Measurements from ENCODE around the gene APEH. TPM values are rescaled to one million over a fixed set of nuclear protein-coding genes. Genes with fewer than 3 reads are reported as not detected.
"Not testable (repeated sequence)": the region's sequence is repeated elsewhere in the genome, so short reads cannot be mapped to it uniquely, and the experiment has no call there.

The APEH gene
- polyA plus RNA-seq, 1 donor from 2014 or later: 98.4 TPM

GRCh38 chr3:49681543-49681942 lies 7.4 kb downstream of the APEH start:
- Histone ChIP-seq H2AFZ (ENCODE audit: low read depth, low read length) (no peak overlapping the region), H3K4me2 (ENCODE audit: low read length) (no peak overlapping the region), H3K79me2 (replicated peaks; ENCODE audit: insufficient read depth, low read length) (no peaks in the 10 kb centered on the region), H3K27me3 (ENCODE audit: insufficient read depth, low read depth, low read length) (no peaks in the 10 kb centered on the region), H3K36me3 (ENCODE audit: insufficient read depth, low read length) (no peaks in the 10 kb centered on the region), H3K9ac (ENCODE audit: low read length) (no peak overlapping the region), H3K27ac (ENCODE audit: low read length) (no peak overlapping the region), H3F3A (ENCODE audit: insufficient read depth, low read length, poor library complexity, severe bottlenecking) (no peaks in the 10 kb centered on the region), H4K20me1 (ENCODE audit: insufficient read depth) (no peaks in the 10 kb centered on the region), H3K4me3 (ENCODE audit: low read length) (no peak overlapping the region), H3K9me3 (ENCODE audit: low read length) (no peaks in the 10 kb centered on the region), H3K9me2 (ENCODE audit: insufficient read depth, low read length) (no peaks in the 10 kb centered on the region)
- TF ChIP-seq RAD21 (conservative IDR thresholded peaks at IDR 0.05): no peak
- TF ChIP-seq MXI1 (conservative IDR thresholded peaks at IDR 0.05; ENCODE audit: poor library complexity, severe bottlenecking): no peak
- TF ChIP-seq REST (IDR thresholded peaks at IDR 0.05; ENCODE audit: borderline replicate concordance): no peak
- no peak for TF ChIP-seq EP300 (conservative IDR thresholded peaks at IDR 0.05; ENCODE audit: poor library complexity, severe bottlenecking)
- TF ChIP-seq EZH2 (IDR thresholded peaks at IDR 0.05; ENCODE audit: borderline replicate concordance, insufficient read depth, low read length, poor library complexity, severe bottlenecking): no peak

GRCh38 chr3:49683162-49683561 lies 9.0 kb downstream of the APEH start:
- no peak overlapping the region for H2AFZ ChIP-seq (ENCODE audit: low read depth, low read length)
- no peak overlapping the region for H3K9ac ChIP-seq (ENCODE audit: low read length)
- no peaks in the 10 kb centered on the region for H3K9me2 ChIP-seq (ENCODE audit: insufficient read depth, low read length)
- H3K4me2 ChIP-seq (ENCODE audit: low read length): no peak overlapping the region
- H3K36me3 ChIP-seq (ENCODE audit: insufficient read depth, low read length): no peaks in the 10 kb centered on the region
- TF ChIP-seq POLR2AphosphoS5 (IDR thresholded peaks at IDR 0.05) (no peak), MXI1 (conservative IDR thresholded peaks at IDR 0.05; ENCODE audit: poor library complexity, severe bottlenecking) (no peak), REST (IDR thresholded peaks at IDR 0.05; ENCODE audit: borderline replicate concordance) (no peak), EZH2 (IDR thresholded peaks at IDR 0.05; ENCODE audit: borderline replicate concordance, insufficient read depth, low read length, poor library complexity, severe bottlenecking) (no peak), RAD21 (conservative IDR thresholded peaks at IDR 0.05) (no peak), EP300 (conservative IDR thresholded peaks at IDR 0.05; ENCODE audit: poor library complexity, severe bottlenecking) (no peak), TAF1 (IDR thresholded peaks at IDR 0.05; ENCODE audit: low read depth) (no peak), SMC3 (conservative IDR thresholded peaks at IDR 0.05; ENCODE audit: poor library complexity) (no peak)
- TF ChIP-seq, protein P1, sequence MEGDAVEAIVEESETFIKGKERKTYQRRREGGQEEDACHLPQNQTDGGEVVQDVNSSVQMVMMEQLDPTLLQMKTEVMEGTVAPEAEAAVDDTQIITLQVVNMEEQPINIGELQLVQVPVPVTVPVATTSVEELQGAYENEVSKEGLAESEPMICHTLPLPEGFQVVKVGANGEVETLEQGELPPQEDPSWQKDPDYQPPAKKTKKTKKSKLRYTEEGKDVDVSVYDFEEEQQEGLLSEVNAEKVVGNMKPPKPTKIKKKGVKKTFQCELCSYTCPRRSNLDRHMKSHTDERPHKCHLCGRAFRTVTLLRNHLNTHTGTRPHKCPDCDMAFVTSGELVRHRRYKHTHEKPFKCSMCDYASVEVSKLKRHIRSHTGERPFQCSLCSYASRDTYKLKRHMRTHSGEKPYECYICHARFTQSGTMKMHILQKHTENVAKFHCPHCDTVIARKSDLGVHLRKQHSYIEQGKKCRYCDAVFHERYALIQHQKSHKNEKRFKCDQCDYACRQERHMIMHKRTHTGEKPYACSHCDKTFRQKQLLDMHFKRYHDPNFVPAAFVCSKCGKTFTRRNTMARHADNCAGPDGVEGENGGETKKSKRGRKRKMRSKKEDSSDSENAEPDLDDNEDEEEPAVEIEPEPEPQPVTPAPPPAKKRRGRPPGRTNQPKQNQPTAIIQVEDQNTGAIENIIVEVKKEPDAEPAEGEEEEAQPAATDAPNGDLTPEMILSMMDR (IDR thresholded peaks at IDR 0.05; ENCODE audit: poor library complexity, severe bottlenecking): no peak
- H3F3A ChIP-seq (ENCODE audit: insufficient read depth, low read length, poor library complexity, severe bottlenecking): no peaks in the 10 kb centered on the region
- no peaks in the 10 kb centered on the region for H3K79me2 ChIP-seq (replicated peaks; ENCODE audit: insufficient read depth, low read length)
- no peaks in the 10 kb centered on the region for H3K9me3 ChIP-seq (ENCODE audit: low read length)
- no peaks in the 10 kb centered on the region for H3K27me3 ChIP-seq (ENCODE audit: insufficient read depth, low read depth, low read length)
- H4K20me1 ChIP-seq (ENCODE audit: insufficient read depth): no peaks in the 10 kb centered on the region
- H3K4me3 ChIP-seq (ENCODE audit: low read length): no peak overlapping the region
- no peak overlapping the region for H3K27ac ChIP-seq (ENCODE audit: low read length)

DNA sequence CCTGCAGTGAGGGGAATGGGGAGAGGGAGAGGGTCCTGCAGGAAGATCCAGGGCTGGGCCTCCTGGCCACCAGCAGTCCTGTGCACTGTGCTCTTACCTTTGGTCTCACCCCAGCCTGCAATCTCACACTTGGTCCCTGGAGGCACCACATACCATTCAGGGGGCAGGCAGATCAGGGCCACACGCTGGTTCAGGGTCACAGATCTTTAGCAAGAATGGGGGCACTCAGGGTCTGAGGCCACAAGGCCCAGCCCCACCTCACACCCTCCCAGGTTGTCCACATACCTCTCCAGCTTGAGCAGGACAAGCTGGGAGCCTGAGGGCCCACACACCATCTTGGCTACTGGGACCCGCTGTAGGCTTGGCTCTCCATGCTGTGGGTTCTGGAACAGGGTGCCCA lies 10.3 kb downstream of the APEH start:
- H2AFZ ChIP-seq (ENCODE audit: low read depth, low read length); H3K79me2 ChIP-seq (replicated peaks; ENCODE audit: insufficient read depth, low read length); H3K4me2 ChIP-seq (ENCODE audit: low read length); H4K20me1 ChIP-seq (ENCODE audit: insufficient read depth); H3K9me3 ChIP-seq (ENCODE audit: low read length); H3K4me3 ChIP-seq (ENCODE audit: low read length); H3K9me2 ChIP-seq (ENCODE audit: insufficient read depth, low read length); H3K9ac ChIP-seq (ENCODE audit: low read length); H3K27me3 ChIP-seq (ENCODE audit: insufficient read depth, low read depth, low read length); H3K27ac ChIP-seq (ENCODE audit: low read length); H3K36me3 ChIP-seq (ENCODE audit: insufficient read depth, low read length); H3F3A ChIP-seq (ENCODE audit: insufficient read depth, low read length, poor library complexity, severe bottlenecking): not testable (repeated sequence)

- H3K9me3 ChIP-seq (ENCODE audit: low read length); H3K79me2 ChIP-seq (replicated peaks; ENCODE audit: insufficient read depth, low read length); H2AFZ ChIP-seq (ENCODE audit: low read depth, low read length); H3K4me2 ChIP-seq (ENCODE audit: low read length); H3K9ac ChIP-seq (ENCODE audit: low read length); H3K4me3 ChIP-seq (ENCODE audit: low read length); H3F3A ChIP-seq (ENCODE audit: insufficient read depth, low read length, poor library complexity, severe bottlenecking); H3K9me2 ChIP-seq (ENCODE audit: insufficient read depth, low read length); H3K36me3 ChIP-seq (ENCODE audit: insufficient read depth, low read length); H4K20me1 ChIP-seq (ENCODE audit: insufficient read depth); H3K27ac ChIP-seq (ENCODE audit: low read length); H3K27me3 ChIP-seq (ENCODE audit: insufficient read depth, low read depth, low read length): not testable (repeated sequence)
Measured at GRCh38 chr3:49685103-49685502, 11.0 kb downstream of the APEH start.

Data from neural cell (in vitro differentiated cells).